IPS-NIHi7 (cell line): ENCODE data around the gene KCNMB2.
A peak's percentile ranks its signal among the peaks of the same experiment; 100 is the strongest.
"Not testable (repeated sequence)": the region's sequence is repeated elsewhere in the genome, so short reads cannot be mapped to it uniquely, and the experiment has no call there.

ENCODE experiments used
- DNase-seq: peaks from one replicate; pipeline ENCODE4 v3.0.0; 2012; ENCODE audit warnings: mixed read lengths; ENCODE audit errors: extremely low spot score

Gene KCNMB2

GRCh38 chr3:178536211-178537079 lies at the start of gene KCNMB2:
KCNMB2 (plus strand) TSS chr3:178536436.
- DNase-seq = no peak

GRCh38 chr3:178486903-178487302 lies 49.3 kb upstream of the KCNMB2 start:
- no peak for DNase-seq

GRCh38 chr3:178487752-178488151 lies 48.5 kb upstream of the KCNMB2 start:
- DNase-seq = no peak

GRCh38 chr3:178491751-178492150 lies 44.5 kb upstream of the KCNMB2 start:
- no peak for DNase-seq

GRCh38 chr3:178492491-178492890 lies 43.7 kb upstream of the KCNMB2 start:
- DNase-seq = peak; percentile 21

- DNase-seq = no peak
Measured at GRCh38 chr3:178494386-178494785, 41.9 kb upstream of the KCNMB2 start.

GRCh38 chr3:178496911-178497310 lies 39.3 kb upstream of the KCNMB2 start:
- DNase-seq = no peak

GRCh38 chr3:178498871-178499270 lies 37.4 kb upstream of the KCNMB2 start:
- no peak for DNase-seq

GRCh38 chr3:178500631-178501030 lies 35.6 kb upstream of the KCNMB2 start:
- no peak for DNase-seq

- no peak for DNase-seq
Measured at GRCh38 chr3:178504128-178504527, 32.1 kb upstream of the KCNMB2 start.

- DNase-seq = no peak
Measured at GRCh38 chr3:178505832-178506231, 30.4 kb upstream of the KCNMB2 start.

- DNase-seq = no peak
Measured at GRCh38 chr3:178507507-178508442, 28.5 kb upstream of the KCNMB2 start.

GRCh38 chr3:178508443-178508825 lies 27.8 kb upstream of the KCNMB2 start:
- DNase-seq = no peak

- no peak for DNase-seq
Measured at GRCh38 chr3:178510496-178510895, 25.7 kb upstream of the KCNMB2 start.

GRCh38 chr3:178512647-178513046 lies 23.6 kb upstream of the KCNMB2 start:
- DNase-seq = no peak

GRCh38 chr3:178513546-178514380 lies 22.5 kb upstream of the KCNMB2 start:
- no peak for DNase-seq

GRCh38 chr3:178514401-178514800 lies 21.8 kb upstream of the KCNMB2 start:
- no peak for DNase-seq

- DNase-seq = not testable (repeated sequence)
Measured at GRCh38 chr3:178515076-178515744, 21.0 kb upstream of the KCNMB2 start.

GRCh38 chr3:178517665-178518334 lies 18.4 kb upstream of the KCNMB2 start:
- no peak for DNase-seq

- DNase-seq = no peak
Measured at GRCh38 chr3:178518660-178519396, 17.4 kb upstream of the KCNMB2 start.
